Measurements from ENCODE around the gene PLB1. TPM values are rescaled to one million over a fixed set of nuclear protein-coding genes. Genes with fewer than 3 reads are reported as not detected.

The PLB1 gene
- total and polyA plus RNA-seq, 2 experiments from 2014 or later: 0.06 to 0.21 TPM

- TF ChIP-seq ZNF462 (CRISPR knock-in tag; IDR thresholded peaks at IDR 0.05): no peak
- TF ChIP-seq ETS1 (IDR thresholded peaks at IDR 0.05): no peak
- no peak for TF ChIP-seq ZNF331 (CRISPR knock-in tag; IDR thresholded peaks at IDR 0.05; ENCODE audit: low read depth)
- TF ChIP-seq REST (IDR thresholded peaks at IDR 0.05; ENCODE audit: unreplicated experiment): no peak
- TF ChIP-seq EZH2 (IDR thresholded peaks at IDR 0.05; ENCODE audit: low read depth, unreplicated experiment): no peak
Measured at GRCh38 chr2:28623582-28624405, 127.9 kb downstream of the PLB1 start (continued).
